Measurements from ENCODE around the gene LYZL2. TPM values are rescaled to one million over a fixed set of nuclear protein-coding genes. Genes with fewer than 3 reads are reported as not detected.
"Not testable (repeated sequence)": the region's sequence is repeated elsewhere in the genome, so short reads cannot be mapped to it uniquely, and the experiment has no call there.

Gene LYZL2
- total and polyA plus RNA-seq, 2 of the 8 experiments (the other 6 are each of a cell fraction or from before 2014, with no cell fraction given), result not detected

DNA sequence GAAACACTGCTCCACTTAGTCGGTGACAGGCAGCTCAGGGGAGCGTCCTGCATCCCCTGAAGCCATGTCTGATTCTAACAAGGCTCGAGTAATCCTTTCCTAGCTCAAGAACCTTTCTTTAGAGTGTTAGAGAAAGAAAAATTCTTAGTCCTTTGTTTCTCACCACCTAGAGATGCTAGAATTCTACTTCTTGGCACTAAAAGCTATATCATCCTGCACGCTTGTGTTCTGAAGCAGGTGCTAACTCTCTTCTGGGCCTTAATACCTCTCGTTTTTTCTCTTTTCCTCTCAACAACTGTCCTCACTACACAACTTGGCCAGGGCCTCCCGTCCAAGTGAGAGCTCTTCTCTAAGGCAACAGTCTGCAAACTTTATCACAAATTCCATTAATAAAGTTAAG lies at the start of gene LYZL2 (continued):
- TF ChIP-seq, protein P1, sequence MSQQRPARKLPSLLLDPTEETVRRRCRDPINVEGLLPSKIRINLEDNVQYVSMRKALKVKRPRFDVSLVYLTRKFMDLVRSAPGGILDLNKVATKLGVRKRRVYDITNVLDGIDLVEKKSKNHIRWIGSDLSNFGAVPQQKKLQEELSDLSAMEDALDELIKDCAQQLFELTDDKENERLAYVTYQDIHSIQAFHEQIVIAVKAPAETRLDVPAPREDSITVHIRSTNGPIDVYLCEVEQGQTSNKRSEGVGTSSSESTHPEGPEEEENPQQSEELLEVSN (IDR thresholded peaks at IDR 0.05), result no peak
- no peak for TF ChIP-seq USF2 (IDR thresholded peaks at IDR 0.05; ENCODE audit: low read length)

GRCh38 chr10:30677616-30678015 lies 48.1 kb upstream of the LYZL2 start:
- H2BK15ac ChIP-seq (ENCODE audit: low read length); H3K18ac ChIP-seq (ENCODE audit: extremely low read depth, low read length); H3K23ac ChIP-seq (ENCODE audit: insufficient read length); H3K27me3 ChIP-seq (replicated peaks in 1 of 4; ENCODE audit: control insufficient read depth in 3 of 4, extremely low read depth in 1 of 4, insufficient read depth in 3 of 4, low read length in 3 of 4); H3K14ac ChIP-seq (ENCODE audit: insufficient read length); H2BK120ac ChIP-seq (replicated peaks; ENCODE audit: low read depth, low read length); H3K4ac ChIP-seq (replicated peaks; ENCODE audit: insufficient read length, low read depth, low read length); H4K8ac ChIP-seq (ENCODE audit: extremely low read depth, insufficient read depth, low read length); H3K79me2 ChIP-seq (ENCODE audit: control insufficient read depth in 1 of 2, insufficient read depth in 2 of 2, low read length in 2 of 2); H3K56ac ChIP-seq (replicated peaks; ENCODE audit: insufficient read length, low read depth, low read length); H3K4me3 ChIP-seq (ENCODE audit: extremely low read depth in 1 of 4, insufficient read depth in 2 of 4, low read depth in 3 of 4, low read length in 4 of 4); H3K9ac ChIP-seq (replicated peaks in 1 of 4; ENCODE audit: extremely low read depth in 1 of 4, low read depth in 3 of 4, low read length in 3 of 4); H3K27ac ChIP-seq (ENCODE audit: low read depth, low read length); H3K9me3 ChIP-seq (ENCODE audit: insufficient read depth in 2 of 2, low read depth in 1 of 2, low read length in 1 of 2); DNase-seq (ENCODE audit: low read depth in 1 of 2, low spot score in 2 of 2); H3K4me2 ChIP-seq (ENCODE audit: insufficient read depth in 1 of 2, low read depth in 2 of 2, low read length in 2 of 2); H4K20me1 ChIP-seq (replicated peaks in 1 of 2; ENCODE audit: control insufficient read depth in 1 of 2, insufficient read depth in 2 of 2, low read length in 2 of 2); H4K5ac ChIP-seq (ENCODE audit: insufficient read length, low read depth, low read length); H2BK5ac ChIP-seq (ENCODE audit: low read depth, low read length); H3K4me1 ChIP-seq (replicated peaks in 1 of 4; ENCODE audit: control insufficient read depth in 3 of 4, insufficient read depth in 4 of 4, low read length in 3 of 4); H2BK12ac ChIP-seq (ENCODE audit: low read depth, low read length); H4K91ac ChIP-seq (replicated peaks; ENCODE audit: insufficient read length, low read length); H2AFZ ChIP-seq (ENCODE audit: low read length); H2BK20ac ChIP-seq (ENCODE audit: low read length); POLR2A ChIA-PET (ENCODE audit: partially characterized antibody); FAIRE-seq; H3K79me1 ChIP-seq (ENCODE audit: low read depth, low read length); H2AK5ac ChIP-seq (ENCODE audit: low read depth, low read length); H3K23me2 ChIP-seq (ENCODE audit: low read depth, low read length); H3K36me3 ChIP-seq (ENCODE audit: control insufficient read depth in 2 of 4, insufficient read depth in 4 of 4, low read length in 3 of 4); CTCF ChIA-PET (ENCODE audit: partially characterized antibody): not testable (repeated sequence)
- WGBS, 2 experiments (ENCODE audit: extremely low coverage in 1 of 2, insufficient coverage in 1 of 2, insufficient read length in 1 of 2, insufficient replicate concordance in 2 of 2, low coverage in 1 of 2, low lambda C conversion rate in 2 of 2, missing lambda C conversion rate in 1 of 2), result no CpG with 5 or more reads among the region's 7 CpGs
